Lower leg skin (tissue), 4 donors: Measurements from ENCODE around the gene SEC22A. TPM values are rescaled to one million over a fixed set of nuclear protein-coding genes. Genes with fewer than 3 reads are reported as not detected.

Experiments used
- DNase-seq, 2 donors: peaks; one replicate each; pipeline ENCODE4 v3.0.0-alpha.2; 2019; ENCODE audit warnings: low spot score in 2 of 2
- H3K4me3 ChIP-seq: fragments of 200-600 bp; sonication (generic); 2 replicates; pipeline ENCODE4 v1.5.1; 2017; ENCODE audit warnings: mild to moderate bottlenecking, low read depth; ENCODE audit not compliant: poor library complexity, severe bottlenecking
- POLR2A ChIP-seq, 2 donors: fragments of 450-650 bp; IDR thresholded peaks; one replicate each; pipeline ENCODE4 v1.6.1; 2016 to 2017; ENCODE audit warnings: antibody characterized with exemption in 2 of 2, mild to moderate bottlenecking in 1 of 2, moderate library complexity in 1 of 2
- WGBS, 2 donors: methylation state at CpG; one replicate each; pipeline ENCODE4 v1.1.5; 2018; 5-methylcytosine and 5-hydroxymethylcytosine counted together
- intact Hi-C: fragments of 100-400 bp; cut with DNase I; formaldehyde crosslinking; loops from one replicate; pipeline ENCODE4 v1.15.0; 2023; ENCODE audit warnings: low total_unique reads
- total RNA-seq, 4 donors: library from RNA; depleted of rRNA; stranded (reverse); fragments of >200 nt; gene quantifications; one replicate each; pipeline ENCODE4 v1.1.0, GENCODE V29; 2016
- TF ChIP-seq, protein P1 (sequence below), 3 donors: fragments of 450-650 bp; IDR thresholded peaks; one replicate each; pipeline ENCODE4 v1.5.1; 2016; ENCODE audit warnings: antibody characterized with exemption in 3 of 3, mild to moderate bottlenecking in 3 of 3, moderate library complexity in 2 of 3

SEC22A gene
- total RNA-seq, 4 donors from 2014 or later, result 20.4 to 37.4 (median 28.2) TPM

DNA sequence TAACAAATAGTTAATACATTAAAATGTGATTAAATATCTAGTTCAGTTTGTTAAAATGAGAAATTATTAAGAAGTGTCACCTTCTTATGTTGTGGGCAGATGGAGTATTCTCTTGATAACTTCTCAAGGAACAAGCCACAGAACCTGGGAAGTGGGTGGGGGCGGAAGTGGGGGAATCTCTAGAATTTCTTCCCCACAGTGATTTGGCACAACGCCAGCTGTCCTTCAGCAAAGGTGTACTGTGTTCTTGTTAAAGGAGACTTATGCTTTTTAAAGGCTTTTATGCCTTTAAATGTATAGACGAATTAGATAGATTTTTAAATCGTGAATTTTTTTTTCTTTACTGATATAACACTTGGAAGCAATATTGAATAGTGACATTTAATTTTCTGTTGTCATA, 42.4 kb downstream of the SEC22A start:
- intact Hi-C loops, result no loop called here
- 61 to 66% methylated on average over 4 of the region's 4 CpGs for WGBS, 2 donors

DNA sequence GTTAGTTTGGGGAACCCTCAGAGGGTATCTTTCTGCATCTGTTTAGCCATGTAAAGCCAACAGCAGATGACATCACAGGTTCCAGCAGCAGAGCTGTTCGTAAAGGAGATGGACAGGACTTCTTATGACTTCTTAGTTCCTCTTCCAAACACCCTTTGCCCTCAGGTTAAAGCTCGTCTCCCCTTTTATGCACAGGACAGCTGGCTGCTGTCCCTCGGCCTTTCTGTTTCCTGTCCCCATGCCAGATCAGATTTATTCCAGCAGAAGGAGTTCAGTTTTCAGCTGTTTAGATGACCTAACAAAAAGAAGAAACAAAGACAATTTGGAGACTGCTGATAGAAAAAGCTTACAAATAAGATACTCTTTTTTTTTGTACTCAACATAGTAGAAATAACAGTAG, 45.1 kb downstream of the SEC22A start:
- DNase-seq, result no peak
- 59 to 60% methylated on average over 3 of the region's 3 CpGs for WGBS, 2 donors

More for the DNA sequence above, 42.4 kb downstream of the SEC22A start:
- H3K4me3 ChIP-seq, result no peak overlapping the region
- TF ChIP-seq POLR2A (IDR thresholded peaks at IDR 0.05), result no peak
- TF ChIP-seq, protein P1, sequence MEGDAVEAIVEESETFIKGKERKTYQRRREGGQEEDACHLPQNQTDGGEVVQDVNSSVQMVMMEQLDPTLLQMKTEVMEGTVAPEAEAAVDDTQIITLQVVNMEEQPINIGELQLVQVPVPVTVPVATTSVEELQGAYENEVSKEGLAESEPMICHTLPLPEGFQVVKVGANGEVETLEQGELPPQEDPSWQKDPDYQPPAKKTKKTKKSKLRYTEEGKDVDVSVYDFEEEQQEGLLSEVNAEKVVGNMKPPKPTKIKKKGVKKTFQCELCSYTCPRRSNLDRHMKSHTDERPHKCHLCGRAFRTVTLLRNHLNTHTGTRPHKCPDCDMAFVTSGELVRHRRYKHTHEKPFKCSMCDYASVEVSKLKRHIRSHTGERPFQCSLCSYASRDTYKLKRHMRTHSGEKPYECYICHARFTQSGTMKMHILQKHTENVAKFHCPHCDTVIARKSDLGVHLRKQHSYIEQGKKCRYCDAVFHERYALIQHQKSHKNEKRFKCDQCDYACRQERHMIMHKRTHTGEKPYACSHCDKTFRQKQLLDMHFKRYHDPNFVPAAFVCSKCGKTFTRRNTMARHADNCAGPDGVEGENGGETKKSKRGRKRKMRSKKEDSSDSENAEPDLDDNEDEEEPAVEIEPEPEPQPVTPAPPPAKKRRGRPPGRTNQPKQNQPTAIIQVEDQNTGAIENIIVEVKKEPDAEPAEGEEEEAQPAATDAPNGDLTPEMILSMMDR (IDR thresholded peaks at IDR 0.05), result no peak
- DNase-seq, result no peak

DNA sequence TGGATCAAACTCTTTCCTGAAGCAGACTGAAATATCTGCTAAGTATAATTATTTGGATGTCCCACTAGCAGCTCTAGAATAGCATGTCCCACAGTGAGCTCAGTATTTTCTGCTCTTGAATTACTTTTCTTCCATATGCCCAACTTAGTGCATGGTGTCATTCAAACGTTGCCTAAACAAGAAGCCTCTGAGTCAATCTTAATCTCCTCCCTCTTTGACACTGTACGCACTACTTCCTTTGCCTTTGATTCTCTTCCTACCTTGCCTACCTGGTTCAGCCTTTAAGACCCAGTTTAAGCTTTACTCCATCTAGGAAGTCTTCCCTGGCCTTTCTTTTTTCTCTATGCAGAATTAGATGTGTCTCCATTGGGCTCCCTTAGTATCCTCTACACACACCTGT, 54.5 kb downstream of the SEC22A start:
- WGBS, 2 donors, result 55 to 57% methylated on average over 2 of the region's 2 CpGs
- intact Hi-C loops, result no loop called here
- no peak for TF ChIP-seq POLR2A (IDR thresholded peaks at IDR 0.05)
- TF ChIP-seq, protein P1 (IDR thresholded peaks at IDR 0.05), result no peak

More for the DNA sequence above, 45.1 kb downstream of the SEC22A start:
- TF ChIP-seq POLR2A (IDR thresholded peaks at IDR 0.05), result no peak
- TF ChIP-seq, protein P1 (IDR thresholded peaks at IDR 0.05), result no peak
- H3K4me3 ChIP-seq, result no peak overlapping the region
- intact Hi-C loops, result loop anchor here (2.0 kb wide), 1 partner anchor 42 kb away; no protein-coding TSS in a partner anchor

DNA sequence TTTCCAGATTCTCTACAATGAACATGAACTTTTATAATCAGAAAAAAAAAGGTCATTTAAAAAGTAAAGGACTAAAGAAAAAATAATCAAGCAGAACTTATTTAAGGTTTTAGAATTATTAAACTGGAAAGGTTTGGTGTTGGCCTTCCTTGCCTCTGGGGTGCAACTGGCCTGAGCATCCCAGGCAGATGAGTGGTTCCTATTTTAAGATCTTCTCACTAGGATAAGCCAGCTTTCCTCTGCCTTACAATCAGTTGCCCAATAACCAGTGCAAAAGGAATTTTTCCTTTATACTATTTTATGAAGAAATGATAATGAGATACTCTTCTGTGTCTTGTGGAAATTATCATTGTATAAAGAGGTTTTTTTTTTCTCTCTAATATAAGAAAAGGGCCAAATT, 56.6 kb downstream of the SEC22A start:
- no peak for DNase-seq
- TF ChIP-seq POLR2A (IDR thresholded peaks at IDR 0.05), result no peak
- TF ChIP-seq, protein P1 (IDR thresholded peaks at IDR 0.05), result no peak
- intact Hi-C loops, result no loop called here
- no peak overlapping the region for H3K4me3 ChIP-seq

More for the DNA sequence above, 54.5 kb downstream of the SEC22A start:
- no peak for DNase-seq
- H3K4me3 ChIP-seq, result no peak overlapping the region

DNA sequence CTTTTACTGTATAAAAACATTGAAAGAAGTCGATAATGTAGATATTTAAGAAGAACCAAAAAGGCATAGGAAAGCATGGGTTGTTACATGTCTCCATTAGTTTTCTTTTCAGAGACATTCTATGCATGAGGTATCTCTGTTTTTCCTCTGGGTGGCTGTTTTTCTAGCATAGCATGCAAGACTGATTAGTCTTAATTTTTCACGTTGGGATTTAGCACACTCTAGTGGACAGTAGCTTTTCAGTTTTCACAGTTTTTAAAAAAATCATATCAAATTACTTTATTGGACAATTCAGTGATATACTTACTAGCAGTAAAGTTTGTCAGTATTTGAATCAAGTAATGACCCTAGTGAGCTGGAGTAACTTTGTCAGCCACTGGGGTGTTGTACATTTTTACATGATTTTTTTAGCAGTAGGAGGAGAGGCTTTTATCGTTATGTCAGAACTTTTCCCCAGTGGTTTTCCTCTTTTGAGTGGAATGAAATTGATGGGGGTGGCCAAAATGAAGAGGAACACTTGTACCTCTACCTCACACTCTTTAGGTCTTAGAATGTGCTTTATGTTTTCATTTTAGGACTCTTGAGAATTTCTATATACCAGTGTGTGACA, 57.2 kb downstream of the SEC22A start:
- no peak overlapping the region for H3K4me3 ChIP-seq
- 57 to 63% methylated on average over 3 of the region's 3 CpGs for WGBS, 2 donors
- TF ChIP-seq POLR2A (IDR thresholded peaks at IDR 0.05), result no peak
- TF ChIP-seq, protein P1 (IDR thresholded peaks at IDR 0.05), result no peak
- no peak for DNase-seq
- intact Hi-C loops, result no loop called here

DNA sequence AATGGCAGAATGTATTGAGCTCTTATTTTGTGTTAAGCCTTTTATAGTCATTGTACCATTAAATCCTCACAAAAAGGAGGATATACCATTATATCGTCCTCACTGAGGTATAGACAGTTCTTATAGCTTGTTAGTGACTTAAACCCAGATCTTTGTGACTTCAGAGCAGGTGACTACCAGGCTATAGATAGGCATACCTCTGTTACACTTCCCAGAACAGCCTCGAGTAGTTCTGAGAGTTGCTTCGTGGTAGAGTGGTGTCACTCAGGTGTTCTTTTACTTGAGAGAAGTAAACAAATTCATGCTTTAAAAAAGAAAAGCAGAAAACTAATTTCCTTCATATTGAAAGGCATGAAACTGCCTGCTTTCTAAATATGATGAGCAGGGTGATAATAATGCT, 59.9 kb downstream of the SEC22A start:
- TF ChIP-seq, protein P1 (IDR thresholded peaks at IDR 0.05), result no peak
- no peak for TF ChIP-seq POLR2A (IDR thresholded peaks at IDR 0.05)
- H3K4me3 ChIP-seq, result no peak overlapping the region
- intact Hi-C loops, result no loop called here
- no peak for DNase-seq
- 68 to 86% methylated on average over 3 of the region's 3 CpGs for WGBS, 2 donors
